Fibroblast of peridontal ligament (primary cell): ENCODE results near the gene TAS2R16.
"Not testable (repeated sequence)": the region's sequence is repeated elsewhere in the genome, so short reads cannot be mapped to it uniquely, and the experiment has no call there.

Experiments
- DNase-seq: peaks from one replicate; pipeline ENCODE4 v3.0.0-alpha.2; 2010; ENCODE audit errors: extremely low read depth

Gene TAS2R16

DNA sequence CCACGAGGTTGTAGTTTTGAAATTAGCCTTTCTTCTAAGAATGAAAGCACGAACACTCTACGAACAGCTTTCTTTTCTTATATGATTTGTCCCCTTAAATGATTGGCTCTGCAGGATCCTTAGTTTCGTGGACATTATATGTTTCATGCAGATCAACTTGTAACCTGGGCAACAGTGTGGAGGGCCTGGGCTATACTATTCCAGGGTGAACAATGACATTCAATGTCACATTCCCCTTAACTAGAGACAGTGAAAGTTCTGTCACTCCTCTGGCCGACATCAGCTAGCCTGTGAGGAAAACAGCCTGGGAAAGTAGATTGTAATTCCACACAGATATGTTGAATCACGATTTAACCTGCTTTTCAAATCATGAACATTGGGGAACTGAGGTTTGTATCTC is 23.4 kb downstream of the TAS2R16 start:
- DNase-seq = no peak

GRCh38 chr7:122970740-122971725 is 24.5 kb downstream of the TAS2R16 start:
- DNase-seq = no peak

- DNase-seq = no peak
These were observed 27.1 kb downstream of the TAS2R16 start for GRCh38 chr7:122968389-122968788.

DNA sequence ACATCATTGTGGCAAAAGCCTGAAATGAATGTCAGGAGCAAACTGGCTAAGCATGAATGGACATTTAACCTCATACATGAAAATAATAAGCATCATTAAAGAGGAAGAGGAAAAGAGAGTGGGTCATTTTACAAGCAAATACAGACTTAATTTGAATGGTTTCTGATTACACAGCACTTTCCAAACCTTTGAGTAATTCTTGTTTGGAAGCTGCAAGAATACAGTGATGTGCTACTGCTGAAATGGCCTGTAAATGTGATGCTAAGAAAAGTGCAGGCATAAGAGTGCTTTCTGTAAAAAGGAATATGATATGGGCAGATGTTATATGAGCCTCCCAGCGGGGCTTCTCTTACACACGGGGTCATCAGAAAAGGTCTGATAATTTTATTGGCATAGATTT is 30.2 kb downstream of the TAS2R16 start:
- DNase-seq = no peak

- not testable (repeated sequence) for DNase-seq
These were observed 41.8 kb downstream of the TAS2R16 start for GRCh38 chr7:122953678-122954077.

DNA sequence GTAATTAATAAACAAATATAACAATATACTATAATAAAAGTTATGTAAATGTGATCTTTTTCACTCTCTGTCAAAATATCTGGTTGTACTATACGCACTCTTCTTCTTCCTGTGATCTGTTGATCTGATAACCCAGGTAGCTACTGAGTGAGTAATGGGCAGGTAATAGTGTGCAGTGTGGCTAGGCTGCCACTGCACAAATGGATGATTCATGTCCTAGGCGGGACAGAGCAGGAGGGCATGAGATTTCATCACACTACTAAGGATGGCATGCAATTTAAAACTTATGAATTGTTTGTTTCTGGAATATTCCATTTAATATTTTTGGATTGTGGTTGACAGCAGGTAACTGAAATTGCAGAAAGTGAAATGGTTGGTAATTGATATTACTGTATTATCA is 44.5 kb downstream of the TAS2R16 start:
- no peak for DNase-seq

DNA sequence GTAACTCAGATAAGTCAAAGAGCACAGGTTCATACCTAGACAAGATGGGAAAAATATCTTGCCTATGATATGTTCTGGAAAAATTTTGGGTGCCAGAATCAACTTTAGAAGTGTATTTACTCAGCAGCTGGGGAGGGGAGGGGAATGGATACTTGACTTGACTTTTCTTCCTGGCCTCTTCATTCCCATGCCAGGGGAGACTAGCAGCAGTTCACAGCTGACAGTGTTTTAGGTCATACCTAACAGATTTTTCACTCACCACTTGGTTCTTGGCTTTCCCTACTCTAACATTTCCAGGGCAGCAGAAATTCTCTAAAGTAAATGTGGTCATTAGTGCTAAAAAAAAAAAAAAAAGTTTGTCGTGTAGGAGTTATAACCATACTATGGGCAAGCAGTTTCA is 46.3 kb downstream of the TAS2R16 start:
- DNase-seq = no peak
